AML-193 (cell line): ENCODE data around the gene RAC2.
A peak's percentile ranks its signal among the peaks of the same experiment; 100 is the strongest.
"Not testable (repeated sequence)": the region's sequence is repeated elsewhere in the genome, so short reads cannot be mapped to it uniquely, and the experiment has no call there.

Source experiments
- DNase-seq, 2 experiments: peaks; one replicate each; lab custom pipeline; 2025; lab: John Stamatoyannopoulos, UW

The RAC2 gene

GRCh38 chr22:37206118-37206840, 37.8 kb downstream of the RAC2 start:
- no peak for DNase-seq

DNA sequence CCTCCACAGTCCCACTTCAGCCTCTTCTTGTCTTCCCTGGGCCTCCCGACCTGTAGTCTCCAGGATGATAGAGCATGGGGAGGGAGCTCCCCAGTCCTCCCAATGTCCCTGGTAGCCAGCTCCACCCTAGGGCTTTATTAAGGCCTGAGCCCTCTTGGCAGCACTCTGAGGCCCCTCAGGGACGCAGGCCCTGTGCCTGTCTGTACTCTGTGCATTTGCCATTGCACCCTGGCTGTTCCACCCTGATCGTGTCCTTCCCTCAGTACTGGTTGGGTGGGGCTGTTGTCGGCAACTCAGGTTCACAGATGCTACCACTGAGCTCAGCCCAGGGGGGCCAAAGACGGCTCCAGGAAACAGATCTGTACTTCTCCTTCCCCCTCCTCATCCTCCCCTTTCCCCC, 39.0 kb downstream of the RAC2 start:
- no peak for DNase-seq

DNA sequence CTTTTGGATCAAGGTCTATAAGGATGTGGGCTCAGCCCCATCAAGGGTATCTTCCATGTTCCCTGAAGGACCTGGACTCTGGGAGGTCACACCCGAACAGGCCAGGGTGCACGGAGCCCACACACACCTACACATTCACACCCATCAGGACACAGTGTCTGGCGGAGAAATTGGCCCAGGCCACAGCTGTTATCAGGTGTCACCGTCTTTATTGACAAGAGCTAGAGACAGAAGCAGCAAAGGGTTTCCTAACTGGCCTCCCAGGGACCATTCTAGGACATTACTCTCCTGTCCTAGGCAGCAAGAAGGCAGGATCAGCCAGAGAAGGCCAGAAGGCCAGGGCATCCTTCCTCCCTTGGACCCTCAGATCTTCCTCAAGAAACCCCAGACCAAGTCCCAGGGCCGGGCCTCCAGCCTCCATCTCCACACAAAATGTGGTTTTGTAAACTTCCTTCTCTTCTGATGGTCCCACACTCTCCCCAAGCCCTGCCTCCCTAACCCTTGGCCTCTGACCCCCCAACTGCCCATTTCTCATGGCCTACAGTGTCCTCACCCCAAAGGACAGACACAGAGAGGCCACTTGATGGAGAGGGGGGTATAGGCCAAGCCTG, 39.9 kb downstream of the RAC2 start:
- DNase-seq = no peak

GRCh38 chr22:37203354-37204044, 40.6 kb downstream of the RAC2 start:
- DNase-seq = no peak

- DNase-seq = no peak
Observed at GRCh38 chr22:37202716-37203115, 41.4 kb downstream of the RAC2 start.

- no peak for DNase-seq
Observed at GRCh38 chr22:37202001-37202555, 42.0 kb downstream of the RAC2 start.

GRCh38 chr22:37201443-37201820, 42.6 kb downstream of the RAC2 start:
- not testable (repeated sequence) for DNase-seq

- DNase-seq = no peak
Observed at GRCh38 chr22:37199760-37200108, 44.3 kb downstream of the RAC2 start.

- DNase-seq = peak; percentile 88 to 97
Observed at GRCh38 chr22:37199103-37199759, 44.8 kb downstream of the RAC2 start.

- peak; percentile 56 to 59 for DNase-seq
Observed at GRCh38 chr22:37198258-37199102, 45.6 kb downstream of the RAC2 start.

- no peak for DNase-seq
Observed at GRCh38 chr22:37197451-37198257, 46.4 kb downstream of the RAC2 start.

- DNase-seq = no peak
Observed at GRCh38 chr22:37196539-37197450, 47.3 kb downstream of the RAC2 start.

- no peak for DNase-seq
Observed at GRCh38 chr22:37195921-37196320, 48.1 kb downstream of the RAC2 start.

GRCh38 chr22:37194750-37195149, 49.3 kb downstream of the RAC2 start:
- DNase-seq = no peak

- no peak for DNase-seq
Observed at GRCh38 chr22:37193629-37194191, 50.4 kb downstream of the RAC2 start.

DNA sequence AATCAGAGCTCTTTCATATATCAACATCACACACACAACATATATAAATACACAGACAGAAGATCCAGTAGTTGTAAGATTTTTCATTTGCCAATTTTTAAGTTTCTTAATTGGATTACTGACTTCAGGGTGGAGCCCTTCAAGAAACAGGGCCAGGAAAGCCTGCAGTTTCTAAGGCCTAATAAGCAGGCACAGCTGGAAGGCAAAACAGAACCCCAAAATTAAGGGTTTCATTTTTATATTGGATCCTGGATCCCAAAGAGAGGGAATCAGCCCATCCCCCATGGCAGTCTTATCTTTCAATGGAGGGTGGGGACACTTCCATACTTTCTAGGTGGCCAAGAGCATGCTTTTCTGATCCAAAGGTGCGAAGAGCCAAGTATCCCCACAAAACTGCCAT, 51.3 kb downstream of the RAC2 start:
- no peak for DNase-seq

DNA sequence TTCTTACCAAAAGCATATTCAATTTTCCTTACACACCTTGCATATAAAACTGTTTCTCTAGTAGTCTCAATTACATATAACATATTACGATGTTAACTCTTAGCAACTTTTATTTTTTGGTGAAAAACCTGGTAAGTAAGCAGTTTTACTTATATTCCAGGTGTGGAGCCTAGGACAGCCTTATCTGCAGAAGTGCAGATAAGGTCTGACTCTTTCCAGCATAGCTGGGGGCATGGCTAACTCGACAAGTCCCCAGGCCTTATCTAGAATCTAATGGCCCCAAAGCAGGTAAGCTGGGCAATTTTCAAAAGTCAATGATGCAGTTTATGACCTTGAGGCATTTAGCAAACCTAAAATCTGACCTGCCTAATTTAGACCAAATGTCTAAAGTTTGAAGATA, 51.9 kb downstream of the RAC2 start:
- DNase-seq = no peak

DNA sequence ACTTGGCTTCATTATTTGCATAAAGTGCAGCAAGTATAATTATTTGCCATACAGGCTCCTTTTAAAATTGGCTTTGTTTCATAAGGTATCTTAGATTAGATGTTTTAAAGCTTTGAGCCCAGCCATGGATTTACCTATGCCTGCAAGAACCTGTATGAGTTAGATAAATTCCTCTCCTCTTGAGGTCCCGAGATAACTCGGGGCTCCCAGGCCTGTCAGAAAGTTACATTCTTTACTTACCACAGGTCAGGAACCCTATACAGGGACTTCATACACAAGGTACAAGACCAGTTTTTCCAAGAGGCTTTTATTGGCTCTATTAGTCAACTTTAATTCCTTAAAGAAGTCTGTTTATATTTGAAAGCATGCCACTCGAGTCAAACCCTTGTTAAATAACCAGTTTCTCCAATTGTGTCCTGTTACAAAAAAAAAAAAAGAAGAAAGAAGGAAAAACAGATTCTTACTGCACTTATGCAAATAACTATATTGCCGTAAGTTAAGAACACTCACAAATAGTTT, 53.7 kb downstream of the RAC2 start:
- no peak for DNase-seq

DNA sequence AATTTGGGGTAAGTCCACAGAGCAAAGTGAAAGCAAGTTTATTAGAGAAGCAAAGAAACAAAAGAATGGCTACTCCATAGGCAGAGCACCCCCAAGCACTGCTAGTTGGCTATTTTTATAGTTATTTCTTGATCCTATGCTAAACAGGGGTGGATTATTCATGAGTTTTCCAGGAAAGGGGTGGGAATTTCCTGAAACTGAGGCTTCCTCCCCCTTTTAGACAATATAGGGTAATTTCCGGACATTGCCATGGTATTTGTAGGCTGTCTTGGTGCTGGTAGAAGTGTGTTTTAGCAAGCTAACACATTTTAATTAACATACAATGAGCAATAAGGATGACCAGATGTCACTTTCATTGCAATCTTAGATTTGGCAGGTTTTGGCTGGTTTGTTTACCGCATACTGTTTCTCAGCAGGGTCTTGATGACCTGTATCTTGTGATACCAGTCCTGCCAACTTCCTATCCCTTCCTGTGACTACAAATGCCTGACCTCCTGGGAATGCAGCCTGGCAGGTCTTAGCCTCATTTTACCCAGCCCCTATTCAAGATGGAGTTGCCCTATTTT, 55.1 kb downstream of the RAC2 start:
- no peak for DNase-seq
